ENCODE results near the gene STK10.

- TF ChIP-seq NANOG (IDR thresholded peaks at IDR 0.05; ENCODE audit: borderline replicate concordance) = no peak
- no peak for TF ChIP-seq EZH2phosphoT487 (IDR thresholded peaks at IDR 0.05; ENCODE audit: unreplicated experiment)
- TF ChIP-seq CTCF (conservative IDR thresholded peaks at IDR 0.05; ENCODE audit: low read depth in 2 of 2) = no peak
- no peak for TF ChIP-seq ZNF462 (CRISPR knock-in tag; IDR thresholded peaks at IDR 0.05)
- TF ChIP-seq POLR2AphosphoS5 (IDR thresholded peaks at IDR 0.05; ENCODE audit: low read depth) = no peak
- TF ChIP-seq EZH2 (IDR thresholded peaks at IDR 0.05; ENCODE audit: low read depth, unreplicated experiment) = no peak
- no peak for TF ChIP-seq CREB1 (CRISPR knock-in tag; IDR thresholded peaks at IDR 0.05; ENCODE audit: low read depth)
Measured at GRCh38 chr5:172089298-172090117, 98.5 kb downstream of the STK10 start.
